HTERT RPE-1 (cell line): Measurements from ENCODE around the gene ZFYVE1.
"Not testable (repeated sequence)": the region's sequence is repeated elsewhere in the genome, so short reads cannot be mapped to it uniquely, and the experiment has no call there.

Experiments
- in situ Hi-C: fragments of 300-500 bp; cut with MboI; formaldehyde crosslinking; loops from 4 replicates; pipeline ENCODE4 v1.14.3; 2020; ENCODE audit warnings: low sequenced_read_pairs

Gene ZFYVE1

GRCh38 chr14:72961016-72961415 is 65.9 kb downstream of the ZFYVE1 start:
- in situ Hi-C loops: not testable (repeated sequence)

- in situ Hi-C loops: no loop called here
These were observed 68.4 kb downstream of the ZFYVE1 start for GRCh38 chr14:72958548-72958947.

GRCh38 chr14:72957213-72957612 is 69.7 kb downstream of the ZFYVE1 start:
- in situ Hi-C loops: no loop called here

- in situ Hi-C loops: not testable (repeated sequence)
These were observed 70.2 kb downstream of the ZFYVE1 start for GRCh38 chr14:72956741-72957140.

GRCh38 chr14:72952171-72952570 is 74.7 kb downstream of the ZFYVE1 start:
- in situ Hi-C loops: no loop called here

- in situ Hi-C loops: no loop called here
These were observed 78.3 kb downstream of the ZFYVE1 start for GRCh38 chr14:72948481-72949138.

- in situ Hi-C loops: no loop called here
These were observed 79.3 kb downstream of the ZFYVE1 start for GRCh38 chr14:72947366-72948160.

- in situ Hi-C loops: no loop called here
These were observed 80.4 kb downstream of the ZFYVE1 start for GRCh38 chr14:72946491-72946890.

GRCh38 chr14:72945356-72946027 is 81.4 kb downstream of the ZFYVE1 start:
- in situ Hi-C loops: no loop called here

- in situ Hi-C loops: no loop called here
These were observed 83.0 kb downstream of the ZFYVE1 start for GRCh38 chr14:72943876-72944430.

GRCh38 chr14:72942934-72943333 is 84.0 kb downstream of the ZFYVE1 start:
- in situ Hi-C loops: no loop called here

GRCh38 chr14:72941286-72941985 is 85.5 kb downstream of the ZFYVE1 start:
- in situ Hi-C loops: no loop called here

GRCh38 chr14:72939630-72940029 is 87.3 kb downstream of the ZFYVE1 start:
- in situ Hi-C loops: no loop called here

- in situ Hi-C loops: no loop called here
These were observed 94.0 kb downstream of the ZFYVE1 start for GRCh38 chr14:72932893-72933292.

GRCh38 chr14:72929316-72930080 is 97.4 kb downstream of the ZFYVE1 start:
- in situ Hi-C loops: no loop called here

- in situ Hi-C loops: no loop called here
These were observed 98.0 kb downstream of the ZFYVE1 start for GRCh38 chr14:72928872-72929271.

GRCh38 chr14:72926292-72927028 is 100.4 kb downstream of the ZFYVE1 start, which contains the start of gene DCAF4:
TSS of gene DCAF4 (plus strand) at chr14:72926464. CDS start at chr14:72937979, 11,515 bp downstream.
- in situ Hi-C loops: no loop called here

- in situ Hi-C loops: no loop called here
These were observed 101.1 kb downstream of the ZFYVE1 start for GRCh38 chr14:72925815-72926291.

- in situ Hi-C loops: no loop called here
These were observed 101.6 kb downstream of the ZFYVE1 start for GRCh38 chr14:72925171-72925759.
